Measurements from ENCODE around the gene TMEM30B.
A peak's percentile ranks its signal among the peaks of the same experiment; 100 is the strongest.

The TMEM30B gene

DNA sequence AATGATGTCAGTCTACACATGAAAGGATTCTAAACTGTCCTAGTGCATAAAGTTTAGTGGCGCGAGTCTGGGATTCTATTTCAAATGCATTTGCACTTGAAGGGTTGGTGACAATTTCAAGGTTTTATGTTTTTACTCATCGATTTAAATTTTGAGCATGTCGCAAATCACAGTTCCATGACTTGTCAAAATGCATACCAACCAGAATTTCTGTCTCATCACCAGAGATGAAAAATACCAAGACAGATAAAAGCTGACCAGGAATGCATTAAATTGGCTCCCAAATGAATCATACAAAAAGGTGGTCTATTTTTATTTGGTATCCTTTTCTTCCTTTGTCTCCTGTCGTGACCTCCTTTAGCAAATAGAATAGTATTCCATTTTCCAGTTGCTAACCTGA is 25.2 kb downstream of the TMEM30B start:
- TF ChIP-seq, protein P1, sequence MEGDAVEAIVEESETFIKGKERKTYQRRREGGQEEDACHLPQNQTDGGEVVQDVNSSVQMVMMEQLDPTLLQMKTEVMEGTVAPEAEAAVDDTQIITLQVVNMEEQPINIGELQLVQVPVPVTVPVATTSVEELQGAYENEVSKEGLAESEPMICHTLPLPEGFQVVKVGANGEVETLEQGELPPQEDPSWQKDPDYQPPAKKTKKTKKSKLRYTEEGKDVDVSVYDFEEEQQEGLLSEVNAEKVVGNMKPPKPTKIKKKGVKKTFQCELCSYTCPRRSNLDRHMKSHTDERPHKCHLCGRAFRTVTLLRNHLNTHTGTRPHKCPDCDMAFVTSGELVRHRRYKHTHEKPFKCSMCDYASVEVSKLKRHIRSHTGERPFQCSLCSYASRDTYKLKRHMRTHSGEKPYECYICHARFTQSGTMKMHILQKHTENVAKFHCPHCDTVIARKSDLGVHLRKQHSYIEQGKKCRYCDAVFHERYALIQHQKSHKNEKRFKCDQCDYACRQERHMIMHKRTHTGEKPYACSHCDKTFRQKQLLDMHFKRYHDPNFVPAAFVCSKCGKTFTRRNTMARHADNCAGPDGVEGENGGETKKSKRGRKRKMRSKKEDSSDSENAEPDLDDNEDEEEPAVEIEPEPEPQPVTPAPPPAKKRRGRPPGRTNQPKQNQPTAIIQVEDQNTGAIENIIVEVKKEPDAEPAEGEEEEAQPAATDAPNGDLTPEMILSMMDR (IDR thresholded peaks at IDR 0.05; ENCODE audit: low read depth, low read length, missing control alignments), result no peak

DNA sequence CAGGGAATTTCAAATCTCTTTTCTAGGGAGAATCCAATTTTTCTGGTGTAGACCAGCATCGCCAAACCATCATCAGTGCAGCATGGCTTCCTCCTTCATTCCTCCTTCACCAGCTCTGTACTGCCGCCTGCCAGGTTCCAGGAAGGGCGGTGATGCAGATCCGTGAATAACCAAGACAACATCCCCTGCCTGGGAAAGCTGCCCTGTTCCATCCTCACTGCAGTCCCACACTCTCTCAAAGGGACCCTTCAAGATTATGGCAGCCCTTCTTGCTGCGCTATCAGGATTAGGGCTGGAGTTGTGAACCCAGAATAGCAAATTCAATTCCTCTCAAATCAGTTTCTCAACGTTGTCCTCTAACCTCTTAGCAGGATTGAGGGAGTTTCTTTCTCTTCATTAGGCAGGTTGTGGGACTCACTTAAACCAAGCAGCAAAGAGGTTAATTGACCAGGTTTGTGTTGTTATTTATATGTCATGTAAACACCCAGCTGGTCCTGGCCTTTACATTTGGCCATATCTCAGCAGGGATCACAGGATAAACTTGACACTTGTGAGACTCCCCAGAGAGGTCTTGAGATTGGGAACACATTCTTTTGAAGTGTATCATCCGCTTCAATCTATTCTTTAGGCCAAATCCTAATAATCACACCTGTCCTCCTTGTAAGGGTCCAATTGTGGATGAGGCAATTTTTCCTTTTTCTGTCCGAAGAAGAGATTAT is 26.2 kb downstream of the TMEM30B start:
- Histone ChIP-seq H3K36me3 (replicated peaks) (no peaks in the 10 kb centered on the region), H3K27me3 (replicated peaks) (no peaks in the 10 kb centered on the region), H3K27ac (no peak overlapping the region), H3K4me3 (ENCODE audit: low read depth, low read length) (no peak overlapping the region)
- in situ Hi-C loops (cut with HindIII; ENCODE audit: low pct_ligation_motif_present, low sequenced_read_pairs), result no loop called here
- no peak for DNase-seq
- TF ChIP-seq, protein P1 (IDR thresholded peaks at IDR 0.05; ENCODE audit: low read depth, low read length, missing control alignments), result no peak

More for the DNA sequence above, 25.2 kb downstream of the TMEM30B start:
- no peak overlapping the region for H3K27ac ChIP-seq
- no peaks in the 10 kb centered on the region for H3K27me3 ChIP-seq (replicated peaks)
- DNase-seq, result no peak
- no peak overlapping the region for H3K4me3 ChIP-seq (ENCODE audit: low read depth, low read length)
- no peaks in the 10 kb centered on the region for H3K36me3 ChIP-seq (replicated peaks)
- in situ Hi-C loops (cut with HindIII; ENCODE audit: low pct_ligation_motif_present, low sequenced_read_pairs), result no loop called here

DNA sequence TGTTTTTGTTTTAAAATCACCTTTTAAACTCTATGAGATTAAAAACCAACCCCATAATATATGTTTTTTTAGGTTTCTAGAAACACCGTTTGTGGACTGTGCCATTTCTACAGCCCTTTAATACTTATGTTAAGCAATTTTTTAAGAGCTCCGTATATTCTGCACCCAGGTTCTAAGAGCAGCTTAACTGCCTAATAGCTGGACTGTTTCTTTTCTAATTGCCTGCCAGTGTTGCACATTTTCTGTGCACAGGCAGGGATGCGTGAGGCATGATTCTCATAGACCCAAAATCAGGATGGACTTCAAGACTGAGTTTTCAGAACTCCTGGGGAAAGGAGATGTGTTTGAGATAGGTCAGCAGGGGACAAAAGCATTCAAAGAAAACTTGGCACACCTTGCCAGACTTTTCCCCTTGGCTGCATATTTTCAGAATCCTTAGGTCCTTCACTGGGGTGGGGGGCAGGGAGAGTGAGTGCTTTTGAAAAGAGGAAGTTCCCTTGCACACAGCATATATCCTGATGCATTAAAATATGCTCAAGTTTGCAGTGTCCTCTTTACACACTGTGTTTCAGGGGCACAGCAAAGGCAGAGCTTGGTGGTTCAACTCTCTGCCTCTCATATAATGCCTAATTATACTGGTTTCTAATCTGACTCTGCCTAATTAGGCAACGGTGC is 27.9 kb downstream of the TMEM30B start:
- in situ Hi-C loops (cut with HindIII; ENCODE audit: low pct_ligation_motif_present, low sequenced_read_pairs), result no loop called here
- DNase-seq, result no peak
- Histone ChIP-seq H3K4me3 (ENCODE audit: low read depth, low read length) (no peak overlapping the region), H3K36me3 (replicated peaks) (no peaks in the 10 kb centered on the region), H3K27ac (no peak overlapping the region), H3K27me3 (replicated peaks) (no peaks in the 10 kb centered on the region)
- TF ChIP-seq, protein P1 (IDR thresholded peaks at IDR 0.05; ENCODE audit: low read depth, low read length, missing control alignments), result no peak

- Histone ChIP-seq H3K27me3 (replicated peaks) (no peaks in the 10 kb centered on the region), H3K36me3 (replicated peaks) (no peaks in the 10 kb centered on the region), H3K4me3 (ENCODE audit: low read depth, low read length) (no peak overlapping the region), H3K27ac (peak overlapping the region; percentile 48)
- in situ Hi-C loops (cut with HindIII; ENCODE audit: low pct_ligation_motif_present, low sequenced_read_pairs), result no loop called here
- DNase-seq, result peak; percentile 96
- TF ChIP-seq, protein P1 (IDR thresholded peaks at IDR 0.05; ENCODE audit: low read depth, low read length, missing control alignments), result peak; percentile 94
These were observed 28.6 kb downstream of the TMEM30B start for GRCh38 chr14:61252369-61253063.

GRCh38 chr14:61250063-61250462 is 31.1 kb downstream of the TMEM30B start:
- no peak overlapping the region for H3K4me3 ChIP-seq (ENCODE audit: low read depth, low read length)
- no peak for DNase-seq
- no peak overlapping the region for H3K27ac ChIP-seq
- TF ChIP-seq, protein P1 (IDR thresholded peaks at IDR 0.05; ENCODE audit: low read depth, low read length, missing control alignments), result no peak
- in situ Hi-C loops (cut with HindIII; ENCODE audit: low pct_ligation_motif_present, low sequenced_read_pairs), result no loop called here
- H3K36me3 ChIP-seq (replicated peaks), result no peaks in the 10 kb centered on the region
- no peaks in the 10 kb centered on the region for H3K27me3 ChIP-seq (replicated peaks)

Measured in brain microvascular endothelial cell (primary cell).